ENCODE data around the gene CDH23.

GRCh38 chr10:71549766-71550533, 153.2 kb downstream of the CDH23 start:
- TF ChIP-seq CREB5 (CRISPR knock-in tag; IDR thresholded peaks at IDR 0.05; ENCODE audit: low read depth) = no peak
- TF ChIP-seq ARNTL (CRISPR knock-in tag; IDR thresholded peaks at IDR 0.05; ENCODE audit: borderline replicate concordance, low read depth) = no peak
- no peak for TF ChIP-seq ZFP30 (CRISPR knock-in tag; IDR thresholded peaks at IDR 0.05)
- TF ChIP-seq ZFP3 (CRISPR knock-in tag; IDR thresholded peaks at IDR 0.05) = no peak
- no peak for TF ChIP-seq SNAI2 (CRISPR knock-in tag; IDR thresholded peaks at IDR 0.05)
- no peak for TF ChIP-seq OSR1 (CRISPR knock-in tag; IDR thresholded peaks at IDR 0.05)
- TF ChIP-seq TSHZ2 (CRISPR knock-in tag; IDR thresholded peaks at IDR 0.05) = no peak
- TF ChIP-seq POU6F1 (CRISPR knock-in tag; IDR thresholded peaks at IDR 0.05; ENCODE audit: borderline replicate concordance, low read depth) = no peak
- no peak for TF ChIP-seq CSRNP3 (CRISPR knock-in tag; IDR thresholded peaks at IDR 0.05)
- no peak for TF ChIP-seq PATZ1 (CRISPR knock-in tag; IDR thresholded peaks at IDR 0.05; ENCODE audit: borderline replicate concordance)
- no peak for TF ChIP-seq ISL1 (CRISPR knock-in tag; IDR thresholded peaks at IDR 0.05)
- no peak for TF ChIP-seq ZNF70 (CRISPR knock-in tag; IDR thresholded peaks at IDR 0.05)
- no peak for TF ChIP-seq ESRRG (CRISPR knock-in tag; IDR thresholded peaks at IDR 0.05)
- TF ChIP-seq CSDC2 (CRISPR knock-in tag; IDR thresholded peaks at IDR 0.05) = no peak
